ENCODE results near the gene TRAF5.

GRCh38 chr1:211332036-211332616 is 5.5 kb downstream of the TRAF5 start:
- TF ChIP-seq CTCF (IDR thresholded peaks at IDR 0.05) = no peak
- no peak for TF ChIP-seq POLR2A (IDR thresholded peaks at IDR 0.05)
